ENCODE measurements around the gene ZBTB46. TPM values are rescaled to one million over a fixed set of nuclear protein-coding genes. Genes with fewer than 3 reads are reported as not detected.
"Not testable (repeated sequence)": the region's sequence is repeated elsewhere in the genome, so short reads cannot be mapped to it uniquely, and the experiment has no call there.

Gene ZBTB46
- total RNA-seq, 1 donor from 2014 or later, result 52.2 TPM

DNA sequence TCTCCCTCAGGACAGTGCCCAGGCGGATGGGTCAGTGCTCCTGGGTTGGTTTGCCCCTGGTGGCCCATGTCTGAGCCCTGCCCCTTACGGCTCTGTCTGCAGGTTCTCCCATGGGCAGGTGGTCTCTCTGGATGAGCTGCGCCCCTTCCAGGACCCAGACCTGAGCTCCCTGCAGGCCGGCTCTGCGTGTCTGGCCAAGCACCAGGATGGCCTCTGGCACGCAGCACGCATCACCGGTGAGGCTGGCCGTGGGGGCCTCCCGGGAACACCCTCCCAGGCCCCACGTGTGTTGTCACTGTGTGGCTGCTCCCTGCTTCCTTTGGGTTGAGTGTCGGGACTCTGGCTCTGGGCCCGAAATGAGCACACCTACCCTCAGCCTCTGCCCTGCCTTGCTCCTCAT, 97.9 kb downstream of the ZBTB46 start:
- Histone ChIP-seq H3K27me3 (ENCODE audit: control insufficient read depth in 3 of 3, insufficient read depth in 3 of 3, low read length in 3 of 3) (no peaks in the 10 kb centered on the region), H3K9ac (ENCODE audit: low read depth in 1 of 3, low read length in 3 of 3) (no peak overlapping the region), H3K4me1 (ENCODE audit: control insufficient read depth in 3 of 3, insufficient read depth in 3 of 3, low read length in 3 of 3) (peaks cover under 1 to 8% (median 5%) of the 10 kb centered on the region in 3 donors), H3K4me3 (ENCODE audit: low read length in 3 of 3) (no peak overlapping the region), H3K9me3 (ENCODE audit: control insufficient read depth in 3 of 3, low read length in 3 of 3) (no peaks in the 10 kb centered on the region), H3K27ac (ENCODE audit: low read depth, low read length) (no peak overlapping the region), H3K36me3 (ENCODE audit: control insufficient read depth in 3 of 3, insufficient read depth in 3 of 3, low read length in 3 of 3) (peaks cover 30 to 32% (median 31%) of the 10 kb centered on the region in 3 donors)

DNA sequence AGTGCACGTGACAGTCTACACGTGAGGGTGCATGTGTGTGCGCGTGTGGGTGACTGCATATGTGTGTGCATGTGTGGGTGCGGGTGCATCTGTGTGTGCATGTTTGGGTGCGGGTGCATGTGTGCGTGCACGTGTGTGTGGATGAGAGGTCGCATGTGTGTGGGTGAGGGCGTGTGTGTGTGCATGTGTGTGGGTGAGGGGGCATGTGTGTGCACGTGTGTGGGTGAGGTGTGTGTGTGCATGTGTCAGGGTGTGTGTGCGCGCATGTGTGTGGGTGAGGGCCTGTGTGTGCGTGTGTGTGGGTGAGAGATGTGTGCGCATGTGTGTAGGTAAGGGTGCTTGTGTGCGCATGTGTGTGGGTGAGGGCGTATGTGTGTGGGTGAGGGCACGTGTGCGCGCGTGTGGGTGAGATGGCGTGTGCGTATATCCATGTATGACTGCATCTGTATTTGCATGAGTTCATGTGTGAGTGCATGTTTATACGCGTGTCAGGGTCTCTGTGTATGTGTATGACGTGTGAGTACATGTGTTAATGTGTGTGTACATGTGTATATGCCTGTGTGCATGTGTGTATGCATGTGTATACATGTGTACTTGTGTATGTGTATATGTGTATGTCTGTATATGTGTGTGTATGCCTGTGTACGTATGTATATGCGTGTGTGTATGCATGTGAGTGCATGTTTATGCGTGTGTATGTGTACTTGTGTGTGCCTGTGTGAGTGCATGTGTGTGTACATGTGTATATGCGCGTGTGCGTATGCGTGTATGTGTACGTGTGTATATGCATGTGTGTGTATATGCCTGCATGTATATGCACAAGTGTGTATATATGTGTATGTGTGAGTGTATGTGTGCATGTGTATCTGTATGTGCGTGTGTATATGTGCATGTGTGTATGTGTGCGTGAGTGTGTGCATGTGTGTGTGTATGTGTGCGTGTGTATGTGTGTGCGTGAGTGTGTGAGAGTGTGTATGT, 98.7 kb downstream of the ZBTB46 start:
- H3K9me3 ChIP-seq (ENCODE audit: control insufficient read depth in 3 of 3, low read length in 3 of 3), result no peaks in the 10 kb centered on the region
- H3K4me3 ChIP-seq (ENCODE audit: low read length in 3 of 3), result no peak overlapping the region
- H3K36me3 ChIP-seq (ENCODE audit: control insufficient read depth in 3 of 3, insufficient read depth in 3 of 3, low read length in 3 of 3), result peaks cover 30 to 32% (median 31%) of the 10 kb centered on the region in 3 donors
- H3K27me3 ChIP-seq (ENCODE audit: control insufficient read depth in 3 of 3, insufficient read depth in 3 of 3, low read length in 3 of 3), result no peaks in the 10 kb centered on the region
- H3K4me1 ChIP-seq (ENCODE audit: control insufficient read depth in 3 of 3, insufficient read depth in 3 of 3, low read length in 3 of 3), result peaks cover 0 to 6% (median 4%) of the 10 kb centered on the region in 3 donors
- H3K9ac ChIP-seq (ENCODE audit: low read depth in 1 of 3, low read length in 3 of 3), result no peak overlapping the region
- no peak overlapping the region for H3K27ac ChIP-seq (ENCODE audit: low read depth, low read length)

DNA sequence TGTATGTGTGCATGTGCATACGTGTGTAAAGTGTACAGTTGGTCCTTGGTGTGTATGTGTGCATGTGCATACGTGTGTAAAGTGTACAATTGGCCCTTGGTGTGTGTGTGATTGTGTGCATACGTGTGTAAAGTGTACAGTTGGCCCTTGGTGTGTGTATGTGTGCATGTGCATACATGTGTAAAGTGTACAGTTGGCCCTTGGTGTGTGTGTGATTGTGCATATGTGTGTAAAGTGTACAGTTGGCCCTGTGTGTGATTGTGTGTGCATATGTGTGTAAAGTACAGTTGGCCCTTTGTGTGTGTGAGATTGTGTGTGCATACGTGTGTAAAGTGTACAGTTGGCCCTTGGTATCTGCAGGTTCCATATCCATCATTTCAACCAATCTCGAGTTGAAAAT, 99.7 kb downstream of the ZBTB46 start:
- no peak overlapping the region for H3K27ac ChIP-seq (ENCODE audit: low read depth, low read length)
- H3K36me3 ChIP-seq (ENCODE audit: control insufficient read depth in 3 of 3, insufficient read depth in 3 of 3, low read length in 3 of 3), result peaks cover 30 to 35% (median 31%) of the 10 kb centered on the region in 3 donors
- H3K9ac ChIP-seq (ENCODE audit: low read depth in 1 of 3, low read length in 3 of 3), result no peak overlapping the region
- H3K4me1 ChIP-seq (ENCODE audit: control insufficient read depth in 3 of 3, insufficient read depth in 3 of 3, low read length in 3 of 3), result peaks cover 0 to 6% (median 2%) of the 10 kb centered on the region in 3 donors
- no peaks in the 10 kb centered on the region for H3K9me3 ChIP-seq (ENCODE audit: control insufficient read depth in 3 of 3, low read length in 3 of 3)
- H3K27me3 ChIP-seq (ENCODE audit: control insufficient read depth in 3 of 3, insufficient read depth in 3 of 3, low read length in 3 of 3), result no peaks in the 10 kb centered on the region
- H3K4me3 ChIP-seq (ENCODE audit: low read length in 3 of 3), result no peak overlapping the region

DNA sequence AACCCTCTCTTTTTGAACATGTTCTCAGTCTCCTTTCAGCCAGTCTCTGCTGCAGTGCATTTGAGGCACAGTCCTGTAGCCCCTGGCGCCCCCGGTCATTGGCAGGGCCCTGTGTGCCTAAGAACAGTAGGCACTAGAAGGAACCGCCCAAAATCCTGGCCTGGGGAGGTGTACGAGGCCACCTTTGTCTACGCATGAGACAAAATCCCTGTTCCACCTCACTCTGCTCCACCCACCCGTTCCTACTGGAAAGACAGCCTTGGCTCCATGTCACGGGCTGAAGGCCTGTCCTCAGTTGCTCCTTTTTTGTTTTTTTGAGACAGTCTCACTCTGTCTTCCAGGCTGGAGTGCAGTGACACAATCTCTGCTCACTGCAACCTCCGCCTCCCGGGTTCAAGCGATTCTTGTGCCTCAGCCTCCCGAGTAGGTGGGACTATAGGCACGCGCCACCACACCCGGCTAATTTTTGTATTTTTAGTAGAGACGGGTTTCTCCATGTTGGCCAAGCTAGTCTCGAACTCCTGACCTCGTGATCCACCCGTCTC, 100.8 kb downstream of the ZBTB46 start:
- not testable (repeated sequence) for H3K4me1 ChIP-seq (ENCODE audit: control insufficient read depth in 3 of 3, insufficient read depth in 3 of 3, low read length in 3 of 3); H3K27ac ChIP-seq (ENCODE audit: low read depth, low read length); H3K27me3 ChIP-seq (ENCODE audit: control insufficient read depth in 3 of 3, insufficient read depth in 3 of 3, low read length in 3 of 3); H3K4me3 ChIP-seq (ENCODE audit: low read length in 3 of 3); H3K9ac ChIP-seq (ENCODE audit: low read depth in 1 of 3, low read length in 3 of 3); H3K9me3 ChIP-seq (ENCODE audit: control insufficient read depth in 3 of 3, low read length in 3 of 3)
- peaks cover 22 to 30% (median 26%) of the 10 kb centered on the region in 3 donors for H3K36me3 ChIP-seq (ENCODE audit: control insufficient read depth in 3 of 3, insufficient read depth in 3 of 3, low read length in 3 of 3)

DNA sequence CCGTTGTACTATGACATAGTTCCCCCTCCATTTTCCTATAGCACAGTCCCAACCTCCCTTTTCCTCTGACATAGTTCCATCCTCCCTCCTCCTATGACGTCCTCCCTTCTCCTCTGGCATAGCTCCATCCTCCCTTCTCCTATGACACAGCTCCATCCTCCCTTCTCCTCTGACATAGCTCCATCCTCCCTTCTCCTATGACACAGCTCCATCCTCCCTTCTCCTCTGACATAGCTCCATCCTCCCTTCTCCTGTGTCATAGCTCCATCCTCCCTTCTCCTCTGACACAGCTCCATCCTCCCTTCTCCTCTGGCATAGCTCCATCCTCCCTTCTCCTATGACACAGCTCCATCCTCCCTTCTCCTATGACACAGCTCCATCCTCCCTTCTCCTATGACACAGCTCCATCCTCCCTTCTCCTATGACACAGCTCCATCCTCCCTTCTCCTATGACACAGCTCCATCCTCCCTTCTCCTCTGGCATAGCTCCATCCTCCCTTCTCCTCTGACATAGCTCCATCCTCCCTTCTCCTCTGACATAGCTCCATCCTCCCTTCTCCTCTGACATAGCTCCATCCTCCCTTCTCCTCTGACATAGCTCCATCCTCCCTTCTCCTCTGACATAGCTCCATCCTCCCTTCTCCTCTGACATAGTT, 108.0 kb downstream of the ZBTB46 start:
- not testable (repeated sequence) for H3K4me1 ChIP-seq (ENCODE audit: control insufficient read depth in 3 of 3, insufficient read depth in 3 of 3, low read length in 3 of 3); H3K27ac ChIP-seq (ENCODE audit: low read depth, low read length); H3K27me3 ChIP-seq (ENCODE audit: control insufficient read depth in 3 of 3, insufficient read depth in 3 of 3, low read length in 3 of 3); H3K9ac ChIP-seq (ENCODE audit: low read depth in 1 of 3, low read length in 3 of 3); H3K4me3 ChIP-seq (ENCODE audit: low read length in 3 of 3); H3K9me3 ChIP-seq (ENCODE audit: control insufficient read depth in 3 of 3, low read length in 3 of 3)
- peaks cover 7 to 15% (median 13%) of the 10 kb centered on the region in 3 donors for H3K36me3 ChIP-seq (ENCODE audit: control insufficient read depth in 3 of 3, insufficient read depth in 3 of 3, low read length in 3 of 3)

DNA sequence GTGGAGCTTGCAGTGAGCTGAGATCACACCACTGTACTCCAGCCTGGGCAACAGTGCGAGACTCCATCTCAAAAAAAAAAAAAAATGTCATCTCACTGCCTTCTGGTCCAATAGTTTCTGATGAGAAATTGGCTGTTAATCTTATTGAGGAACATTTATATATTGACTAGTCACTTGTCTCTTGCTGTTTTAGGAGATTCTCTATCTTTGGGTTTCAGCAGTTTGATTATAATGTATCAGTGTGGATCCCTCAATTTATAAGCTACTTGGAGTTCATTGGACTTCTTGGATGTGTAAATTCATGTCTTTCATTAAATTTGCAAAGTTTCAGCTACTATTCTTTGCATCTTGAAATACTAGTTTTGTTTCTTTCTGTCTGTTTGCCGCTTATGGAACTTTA, 112.1 kb downstream of the ZBTB46 start:
- Histone ChIP-seq H3K9ac (ENCODE audit: low read depth in 1 of 3, low read length in 3 of 3) (no peak overlapping the region), H3K4me1 (ENCODE audit: control insufficient read depth in 3 of 3, insufficient read depth in 3 of 3, low read length in 3 of 3) (no peaks in the 10 kb centered on the region), H3K36me3 (ENCODE audit: control insufficient read depth in 3 of 3, insufficient read depth in 3 of 3, low read length in 3 of 3) (peaks cover 9 to 20% (median 16%) of the 10 kb centered on the region in 3 donors), H3K27me3 (ENCODE audit: control insufficient read depth in 3 of 3, insufficient read depth in 3 of 3, low read length in 3 of 3) (no peaks in the 10 kb centered on the region), H3K9me3 (ENCODE audit: control insufficient read depth in 3 of 3, low read length in 3 of 3) (peaks cover 0 to 4% (median 2%) of the 10 kb centered on the region in 3 donors), H3K27ac (ENCODE audit: low read depth, low read length) (no peak overlapping the region), H3K4me3 (ENCODE audit: low read length in 3 of 3) (no peak overlapping the region)

DNA sequence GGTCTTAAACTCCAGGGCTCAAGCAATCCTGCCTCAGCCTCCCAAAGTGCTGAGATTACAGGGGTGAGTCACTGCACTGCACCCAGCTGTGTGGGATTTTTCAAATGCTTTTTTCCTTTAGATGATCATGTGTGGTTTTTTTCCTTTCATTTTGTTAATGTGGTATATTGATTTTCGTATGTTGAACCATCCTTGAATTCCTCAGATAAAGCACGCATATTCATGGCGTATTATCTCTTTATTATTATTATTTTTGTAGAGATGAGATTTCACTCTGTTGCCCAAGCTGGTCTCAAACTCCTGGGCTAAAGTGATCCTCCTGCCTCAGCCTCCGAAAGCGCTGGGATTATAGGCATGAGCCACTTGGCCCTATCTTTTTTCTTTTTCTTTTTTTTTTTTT, 116.2 kb downstream of the ZBTB46 start:
- Histone ChIP-seq H3K4me1 (ENCODE audit: control insufficient read depth in 3 of 3, insufficient read depth in 3 of 3, low read length in 3 of 3) (no peaks in the 10 kb centered on the region), H3K27ac (ENCODE audit: low read depth, low read length) (no peak overlapping the region), H3K4me3 (ENCODE audit: low read length in 3 of 3) (no peak overlapping the region), H3K9ac (ENCODE audit: low read depth in 1 of 3, low read length in 3 of 3) (no peak overlapping the region), H3K9me3 (ENCODE audit: control insufficient read depth in 3 of 3, low read length in 3 of 3) (peaks cover 0 to 4% (median 2%) of the 10 kb centered on the region in 3 donors), H3K36me3 (ENCODE audit: control insufficient read depth in 3 of 3, insufficient read depth in 3 of 3, low read length in 3 of 3) (peaks cover 13 to 29% (median 16%) of the 10 kb centered on the region in 3 donors), H3K27me3 (ENCODE audit: control insufficient read depth in 3 of 3, insufficient read depth in 3 of 3, low read length in 3 of 3) (no peaks in the 10 kb centered on the region)

DNA sequence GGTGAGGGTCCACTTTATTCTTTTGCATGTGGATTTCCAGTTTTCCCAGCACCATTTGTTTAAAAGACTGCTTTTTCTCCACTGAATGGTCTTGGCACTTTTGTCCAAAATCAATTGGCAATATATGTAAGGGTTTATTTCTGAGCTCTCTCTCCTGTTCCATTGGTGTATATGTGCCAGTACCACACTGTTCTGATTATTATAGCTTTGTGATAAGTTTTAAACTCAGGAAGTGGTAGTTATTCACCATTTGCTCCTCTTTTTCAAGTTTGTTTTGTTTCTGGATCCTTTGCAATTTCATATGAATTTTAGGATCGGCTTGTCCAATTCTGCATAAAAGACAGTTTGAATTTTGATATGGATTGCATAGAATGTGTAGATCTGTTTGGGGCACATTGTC, 118.9 kb downstream of the ZBTB46 start:
- Histone ChIP-seq H3K9me3 (ENCODE audit: control insufficient read depth in 3 of 3, low read length in 3 of 3) (no peaks in the 10 kb centered on the region), H3K27ac (ENCODE audit: low read depth, low read length) (no peak overlapping the region), H3K27me3 (ENCODE audit: control insufficient read depth in 3 of 3, insufficient read depth in 3 of 3, low read length in 3 of 3) (no peaks in the 10 kb centered on the region), H3K4me1 (ENCODE audit: control insufficient read depth in 3 of 3, insufficient read depth in 3 of 3, low read length in 3 of 3) (peaks cover 10 to 15% (median 11%) of the 10 kb centered on the region in 3 donors), H3K4me3 (ENCODE audit: low read length in 3 of 3) (no peak overlapping the region), H3K9ac (ENCODE audit: low read depth in 1 of 3, low read length in 3 of 3) (no peak overlapping the region), H3K36me3 (ENCODE audit: control insufficient read depth in 3 of 3, insufficient read depth in 3 of 3, low read length in 3 of 3) (peaks cover 10 to 23% (median 12%) of the 10 kb centered on the region in 3 donors)

DNA sequence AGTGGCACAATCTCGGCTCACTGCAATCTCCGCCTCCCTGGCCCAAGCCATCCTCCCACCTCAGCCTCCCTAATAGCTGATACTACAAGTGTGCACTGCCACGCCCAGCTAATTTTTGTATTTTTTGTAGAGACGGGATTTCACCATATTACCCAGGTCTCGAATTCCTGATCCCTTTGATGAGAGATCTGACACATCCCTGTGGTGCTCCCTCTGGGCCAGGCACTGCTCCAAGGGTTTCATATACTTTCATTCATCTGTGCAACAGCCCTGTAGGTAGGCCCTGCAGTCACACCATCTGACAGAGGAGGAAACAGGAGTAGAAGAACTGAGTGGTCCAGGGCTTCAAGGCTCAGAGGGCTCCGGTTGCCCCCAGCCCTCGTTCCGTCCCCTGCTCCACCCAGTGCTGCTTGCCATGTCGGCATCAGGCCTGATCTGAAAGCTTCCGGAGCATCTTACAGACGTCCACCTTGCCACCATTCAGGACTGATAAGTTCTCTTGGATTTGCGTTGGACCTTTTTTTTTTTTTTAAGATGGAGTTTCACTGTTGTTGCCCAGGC, 119.9 kb downstream of the ZBTB46 start:
- Histone ChIP-seq H3K9ac (ENCODE audit: low read depth in 1 of 3, low read length in 3 of 3) (no peak overlapping the region), H3K27ac (ENCODE audit: low read depth, low read length) (no peak overlapping the region), H3K4me1 (ENCODE audit: control insufficient read depth in 3 of 3, insufficient read depth in 3 of 3, low read length in 3 of 3) (peaks cover 21 to 25% (median 21%) of the 10 kb centered on the region in 3 donors), H3K36me3 (ENCODE audit: control insufficient read depth in 3 of 3, insufficient read depth in 3 of 3, low read length in 3 of 3) (peaks cover 14 to 27% (median 19%) of the 10 kb centered on the region in 3 donors), H3K27me3 (ENCODE audit: control insufficient read depth in 3 of 3, insufficient read depth in 3 of 3, low read length in 3 of 3) (no peaks in the 10 kb centered on the region), H3K4me3 (ENCODE audit: low read length in 3 of 3) (no peak overlapping the region), H3K9me3 (ENCODE audit: control insufficient read depth in 3 of 3, low read length in 3 of 3) (no peaks in the 10 kb centered on the region)
